Esophagus squamous epithelium (tissue), 5 donors: ENCODE results near the gene RHEX. TPM values are rescaled to one million over a fixed set of nuclear protein-coding genes. Genes with fewer than 3 reads are reported as not detected.

Experiments used
- DNase-seq: peaks from one replicate; lab custom pipeline; 2025; lab: John Stamatoyannopoulos, UW
- H3K27ac ChIP-seq, 4 donors: fragments of 200-600 bp; sonication (generic); one replicate each; pipeline ENCODE4 v1.5.1; 2016 to 2019; ENCODE audit warnings: mild to moderate bottlenecking in 1 of 4
- H3K27me3 ChIP-seq, 4 donors: fragments of 200-600 bp; sonication (generic); 1 replicate in 3 of 4; 2 replicates in 1 of 4; pipeline versions ENCODE4 v1.5.1 to v1.6.0; 2017 to 2021; ENCODE audit warnings: antibody characterized with exemption in 1 of 4
- H3K36me3 ChIP-seq, 3 donors: fragments of 200-600 bp; sonication (generic); one replicate each; pipeline ENCODE4 v1.5.1; 2016 to 2019
- H3K4me1 ChIP-seq, 3 donors: fragments of 200-600 bp; sonication (generic); one replicate each; pipeline ENCODE4 v1.5.1; 2017 to 2019
- H3K4me3 ChIP-seq, 4 donors: fragments of 200-600 bp; sonication (generic); 1 replicate in 3 of 4; 2 replicates in 1 of 4; pipeline ENCODE4 v1.5.1; 2016 to 2019; ENCODE audit warnings: mild to moderate bottlenecking in 2 of 4, moderate library complexity in 1 of 4
- H3K9me3 ChIP-seq, 3 donors: fragments of 200-600 bp; sonication (generic); one replicate each; pipeline ENCODE4 v1.5.1; 2016 to 2019
- POLR2A ChIP-seq, 4 donors: fragments of 450-650 bp; IDR thresholded peaks; one replicate each; pipeline ENCODE4 v1.6.1; 2017; ENCODE audit warnings: antibody characterized with exemption in 4 of 4, mild to moderate bottlenecking in 4 of 4, moderate library complexity in 3 of 4
- WGBS, 2 donors: methylation state at CpG; one replicate each; pipeline ENCODE4 v1.1.5; 2018; 5-methylcytosine and 5-hydroxymethylcytosine counted together
- intact Hi-C: fragments of 100-400 bp; cut with DNase I; formaldehyde crosslinking; loops from one replicate; pipeline ENCODE4 v1.15.0; 2022
- total RNA-seq, 4 donors: library from RNA; depleted of rRNA; stranded (reverse); fragments of >200 nt; gene quantifications; one replicate each; pipeline ENCODE4 v1.1.0, GENCODE V29; 2016
- TF ChIP-seq, protein P1 (sequence below), 6 experiments: fragments of 450-650 bp in 4 of 6; fragments of 200-600 bp in 2 of 6; sonication (generic) in 2 of 6; IDR thresholded peaks; one replicate each; pipeline ENCODE4 v1.5.1; 2016 to 2019; ENCODE audit warnings: antibody characterized with exemption in 6 of 6, mild to moderate bottlenecking in 4 of 6, moderate library complexity in 4 of 6
- donor health status: DM: yes; HTN: yes; CAD: no.

The RHEX gene
- total RNA-seq, 4 donors from 2014 or later = 0.72 to 21.9 (median 4.5) TPM; not detected in 1

DNA sequence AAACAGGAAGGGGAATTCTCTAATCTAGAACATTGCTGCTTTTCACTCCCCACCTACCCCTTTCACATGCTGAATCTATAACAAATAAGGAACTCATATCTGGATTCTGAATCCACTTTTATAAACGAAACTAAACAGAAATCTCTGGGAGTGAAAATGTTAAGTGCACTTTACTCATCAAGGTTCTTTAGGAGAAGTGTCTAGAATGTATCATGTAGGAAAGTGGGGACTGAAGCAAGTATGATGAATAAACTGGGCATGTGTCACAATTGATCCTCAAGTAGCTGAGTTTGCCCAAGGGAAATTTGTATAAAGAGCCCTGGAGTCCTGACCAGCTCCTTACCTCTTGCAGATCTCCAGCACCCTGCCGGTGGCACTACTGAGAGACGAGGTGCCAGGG lies 44.4 kb downstream of the RHEX start:
- no peak for TF ChIP-seq POLR2A (IDR thresholded peaks at IDR 0.05)
- TF ChIP-seq, protein P1, sequence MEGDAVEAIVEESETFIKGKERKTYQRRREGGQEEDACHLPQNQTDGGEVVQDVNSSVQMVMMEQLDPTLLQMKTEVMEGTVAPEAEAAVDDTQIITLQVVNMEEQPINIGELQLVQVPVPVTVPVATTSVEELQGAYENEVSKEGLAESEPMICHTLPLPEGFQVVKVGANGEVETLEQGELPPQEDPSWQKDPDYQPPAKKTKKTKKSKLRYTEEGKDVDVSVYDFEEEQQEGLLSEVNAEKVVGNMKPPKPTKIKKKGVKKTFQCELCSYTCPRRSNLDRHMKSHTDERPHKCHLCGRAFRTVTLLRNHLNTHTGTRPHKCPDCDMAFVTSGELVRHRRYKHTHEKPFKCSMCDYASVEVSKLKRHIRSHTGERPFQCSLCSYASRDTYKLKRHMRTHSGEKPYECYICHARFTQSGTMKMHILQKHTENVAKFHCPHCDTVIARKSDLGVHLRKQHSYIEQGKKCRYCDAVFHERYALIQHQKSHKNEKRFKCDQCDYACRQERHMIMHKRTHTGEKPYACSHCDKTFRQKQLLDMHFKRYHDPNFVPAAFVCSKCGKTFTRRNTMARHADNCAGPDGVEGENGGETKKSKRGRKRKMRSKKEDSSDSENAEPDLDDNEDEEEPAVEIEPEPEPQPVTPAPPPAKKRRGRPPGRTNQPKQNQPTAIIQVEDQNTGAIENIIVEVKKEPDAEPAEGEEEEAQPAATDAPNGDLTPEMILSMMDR (IDR thresholded peaks at IDR 0.05) = no peak
- no peaks in the 10 kb centered on the region for H3K4me1 ChIP-seq
- H3K27me3 ChIP-seq = peaks cover 0 to 11% (median 0%) of the 10 kb centered on the region in 4 donors
- no peaks in the 10 kb centered on the region for H3K9me3 ChIP-seq
- H3K36me3 ChIP-seq = no peaks in the 10 kb centered on the region
- intact Hi-C loops = no loop called here
- no peak overlapping the region for H3K27ac ChIP-seq
- no peak for DNase-seq
- H3K4me3 ChIP-seq = no peak overlapping the region
- WGBS, 2 donors = 66 to 79% methylated on average over 3 of the region's 3 CpGs

DNA sequence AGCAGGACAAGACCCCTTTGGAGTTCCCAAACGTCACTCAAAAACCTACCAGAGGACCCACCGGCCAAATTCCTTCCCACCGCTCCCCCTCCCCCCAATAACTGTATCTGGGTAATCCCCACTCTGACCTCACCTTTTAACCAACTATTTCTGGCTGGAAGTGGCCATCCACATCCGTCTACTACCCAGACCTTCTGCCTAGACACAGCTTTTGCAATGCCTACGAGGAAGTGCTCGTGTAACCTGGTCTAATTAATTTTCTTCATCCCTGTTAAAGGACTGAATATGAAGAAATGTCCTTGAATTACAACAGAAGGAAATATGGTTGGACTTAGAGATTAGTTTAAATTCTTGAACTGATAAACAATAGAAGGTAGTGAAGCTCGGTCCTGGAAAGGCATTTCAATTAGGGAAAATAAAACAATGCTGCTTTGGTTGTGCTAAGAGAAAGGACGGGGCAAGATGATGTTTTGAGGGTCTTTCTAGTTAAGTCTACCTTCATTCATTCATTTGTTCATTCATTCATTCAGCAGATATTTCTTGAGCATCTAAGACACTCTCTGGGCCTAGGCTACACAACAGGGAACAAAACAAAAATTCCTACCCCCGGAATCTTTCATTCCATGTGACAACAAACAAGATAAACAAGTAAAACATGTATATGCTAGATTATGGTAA lies 45.4 kb downstream of the RHEX start:
- Histone ChIP-seq H3K4me1 (no peaks in the 10 kb centered on the region), H3K4me3 (no peak overlapping the region), H3K9me3 (no peaks in the 10 kb centered on the region), H3K27me3 (peaks cover 0 to 9% (median 0%) of the 10 kb centered on the region in 4 donors), H3K27ac (no peak overlapping the region), H3K36me3 (no peaks in the 10 kb centered on the region)
- TF ChIP-seq, protein P1 (IDR thresholded peaks at IDR 0.05) = no peak
- no peak for TF ChIP-seq POLR2A (IDR thresholded peaks at IDR 0.05)
- WGBS, 2 donors = 82 to 84% methylated on average over 9 of the region's 9 CpGs
- intact Hi-C loops = no loop called here
- DNase-seq = no peak

DNA sequence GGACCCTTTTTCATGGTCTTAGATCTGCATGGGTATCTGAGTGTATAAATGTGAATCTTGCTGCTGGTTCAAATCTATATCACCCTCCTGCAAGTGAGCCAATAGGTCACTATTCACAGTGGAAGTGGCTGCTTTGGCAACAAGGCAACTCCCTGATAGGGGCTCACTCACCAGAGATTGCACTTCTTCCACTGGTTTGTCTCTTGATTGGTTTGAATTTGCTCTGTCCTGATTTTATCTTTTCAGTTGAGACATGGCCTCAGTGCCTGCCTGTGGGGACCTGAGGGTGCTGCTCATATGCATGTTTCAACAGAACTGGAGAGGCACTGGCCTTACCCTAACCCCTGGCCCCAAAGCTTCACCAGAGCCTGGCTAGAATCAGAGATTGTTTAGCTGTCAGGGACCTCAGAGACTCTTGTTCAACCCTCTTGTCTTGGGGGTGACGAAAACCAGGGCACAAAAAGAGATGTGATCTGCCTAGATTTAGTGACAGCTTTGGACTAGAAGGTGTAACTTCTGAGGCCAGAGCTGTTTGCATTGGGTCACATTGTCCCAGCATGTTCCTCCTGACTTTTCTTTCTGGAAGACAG lies 47.3 kb downstream of the RHEX start:
- H3K4me3 ChIP-seq = no peak overlapping the region
- WGBS, 2 donors = no CpG with 5 or more reads among the region's 1 CpG
- H3K4me1 ChIP-seq = no peaks in the 10 kb centered on the region
- no peak for DNase-seq
- no peak overlapping the region for H3K27ac ChIP-seq
- peaks cover 0 to 8% (median 0%) of the 10 kb centered on the region in 4 donors for H3K27me3 ChIP-seq
- intact Hi-C loops = loop anchor here (10.0 kb wide), 1 partner anchor 76 kb away; the partner anchor contains the start of gene CTSE
- H3K36me3 ChIP-seq = no peaks in the 10 kb centered on the region
- H3K9me3 ChIP-seq = no peaks in the 10 kb centered on the region
- TF ChIP-seq, protein P1 (IDR thresholded peaks at IDR 0.05) = no peak
- TF ChIP-seq POLR2A (IDR thresholded peaks at IDR 0.05) = no peak

DNA sequence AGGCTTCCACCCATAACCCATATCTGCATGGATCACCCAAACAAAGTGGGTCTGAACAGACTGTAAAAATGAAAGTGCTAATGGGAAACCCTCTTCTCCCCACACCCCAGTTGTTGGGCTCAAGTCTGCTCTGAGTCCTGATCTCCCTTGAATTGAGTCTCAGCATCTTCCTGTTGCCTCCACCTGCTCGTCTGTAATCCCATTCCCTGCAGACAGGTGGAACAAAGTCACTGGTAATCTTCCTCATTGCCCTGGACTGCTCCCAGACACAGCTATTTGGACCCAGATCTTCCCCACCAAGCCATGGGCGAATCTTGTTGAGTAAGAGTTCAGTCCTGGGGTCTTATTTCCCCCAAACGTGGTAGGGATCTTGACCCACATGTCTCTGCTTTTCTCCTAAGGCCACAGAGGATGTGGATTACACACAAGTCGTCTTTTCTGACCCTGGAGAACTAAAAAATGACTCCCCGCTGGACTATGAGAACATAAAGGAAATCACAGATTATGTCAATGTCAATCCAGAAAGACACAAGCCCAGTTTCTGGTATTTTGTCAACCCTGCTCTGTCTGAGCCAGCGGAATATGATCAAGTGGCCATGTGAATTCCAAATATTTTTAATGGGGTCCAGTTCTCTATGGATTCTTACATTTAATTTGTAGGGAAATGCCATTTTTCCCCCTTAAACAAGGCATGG lies 48.5 kb downstream of the RHEX start:
- TF ChIP-seq POLR2A (IDR thresholded peaks at IDR 0.05) = no peak
- TF ChIP-seq, protein P1 (IDR thresholded peaks at IDR 0.05) = no peak
- H3K27me3 ChIP-seq = peaks cover 0 to 8% (median 0%) of the 10 kb centered on the region in 4 donors
- 63 to 67% methylated on average over 4 to 5 of the region's 6 CpGs for WGBS, 2 donors
- H3K9me3 ChIP-seq = no peaks in the 10 kb centered on the region
- no peak overlapping the region for H3K4me3 ChIP-seq
- DNase-seq = no peak
- H3K36me3 ChIP-seq = no peaks in the 10 kb centered on the region
- intact Hi-C loops = loop anchor here (10.0 kb wide), 1 partner anchor 77 kb away; the partner anchor contains the start of gene CTSE
- no peak overlapping the region for H3K27ac ChIP-seq
- H3K4me1 ChIP-seq = peaks cover 0 to 8% (median 0%) of the 10 kb centered on the region in 3 donors
